ENCODE measurements around the gene DOCK4.

Gene DOCK4

DNA sequence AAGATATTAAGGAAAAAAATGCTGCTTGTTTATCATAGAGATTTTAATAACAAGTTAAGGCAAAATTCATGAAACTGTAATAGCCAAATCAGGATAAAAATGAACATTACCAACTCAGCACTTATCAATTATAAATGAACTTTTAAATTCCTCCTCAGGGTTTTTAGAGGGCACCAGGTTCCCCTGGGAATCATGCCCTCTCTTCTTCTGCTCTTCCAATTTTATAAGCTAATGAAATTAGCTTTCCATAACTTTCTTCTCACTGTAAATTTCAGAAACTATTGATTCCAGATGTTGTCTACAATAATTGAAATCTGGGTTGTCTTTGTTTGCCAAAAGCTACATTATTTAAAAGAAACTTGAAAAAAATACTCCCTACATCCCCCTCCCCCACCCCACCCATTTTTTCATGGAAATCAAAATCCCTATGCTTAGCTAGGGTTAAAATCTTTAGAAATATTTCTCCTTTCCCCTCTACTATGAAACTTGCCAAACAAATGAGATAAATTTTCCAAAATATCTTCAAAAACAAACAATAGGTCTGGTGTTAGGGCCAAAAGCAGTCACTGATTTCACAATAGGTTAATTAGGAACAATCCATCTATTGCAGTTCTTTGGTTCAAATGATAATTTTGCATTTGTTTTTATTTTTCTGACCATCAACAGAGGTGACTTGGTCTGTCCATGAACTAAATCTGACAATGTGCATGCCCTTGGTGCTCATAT is 187.7 kb downstream of the DOCK4 start:
- no peak for DNase-seq (ENCODE audit: low read depth in 1 of 2, low spot score in 1 of 2)
- Histone ChIP-seq H3K27ac (replicated peaks) (no peak overlapping the region), H3K4me3 (replicated peaks; ENCODE audit: insufficient read depth, low read length) (no peak overlapping the region), H3K27me3 (ENCODE audit: insufficient read depth, poor library complexity, severe bottlenecking) (no peaks in the 10 kb centered on the region)
- no peak for TF ChIP-seq POLR2AphosphoS5 (IDR thresholded peaks at IDR 0.05; ENCODE audit: low read depth)
- TF ChIP-seq SPI1 (IDR thresholded peaks at IDR 0.05; ENCODE audit: borderline replicate concordance, low read depth) = no peak
- TF ChIP-seq, protein P1, sequence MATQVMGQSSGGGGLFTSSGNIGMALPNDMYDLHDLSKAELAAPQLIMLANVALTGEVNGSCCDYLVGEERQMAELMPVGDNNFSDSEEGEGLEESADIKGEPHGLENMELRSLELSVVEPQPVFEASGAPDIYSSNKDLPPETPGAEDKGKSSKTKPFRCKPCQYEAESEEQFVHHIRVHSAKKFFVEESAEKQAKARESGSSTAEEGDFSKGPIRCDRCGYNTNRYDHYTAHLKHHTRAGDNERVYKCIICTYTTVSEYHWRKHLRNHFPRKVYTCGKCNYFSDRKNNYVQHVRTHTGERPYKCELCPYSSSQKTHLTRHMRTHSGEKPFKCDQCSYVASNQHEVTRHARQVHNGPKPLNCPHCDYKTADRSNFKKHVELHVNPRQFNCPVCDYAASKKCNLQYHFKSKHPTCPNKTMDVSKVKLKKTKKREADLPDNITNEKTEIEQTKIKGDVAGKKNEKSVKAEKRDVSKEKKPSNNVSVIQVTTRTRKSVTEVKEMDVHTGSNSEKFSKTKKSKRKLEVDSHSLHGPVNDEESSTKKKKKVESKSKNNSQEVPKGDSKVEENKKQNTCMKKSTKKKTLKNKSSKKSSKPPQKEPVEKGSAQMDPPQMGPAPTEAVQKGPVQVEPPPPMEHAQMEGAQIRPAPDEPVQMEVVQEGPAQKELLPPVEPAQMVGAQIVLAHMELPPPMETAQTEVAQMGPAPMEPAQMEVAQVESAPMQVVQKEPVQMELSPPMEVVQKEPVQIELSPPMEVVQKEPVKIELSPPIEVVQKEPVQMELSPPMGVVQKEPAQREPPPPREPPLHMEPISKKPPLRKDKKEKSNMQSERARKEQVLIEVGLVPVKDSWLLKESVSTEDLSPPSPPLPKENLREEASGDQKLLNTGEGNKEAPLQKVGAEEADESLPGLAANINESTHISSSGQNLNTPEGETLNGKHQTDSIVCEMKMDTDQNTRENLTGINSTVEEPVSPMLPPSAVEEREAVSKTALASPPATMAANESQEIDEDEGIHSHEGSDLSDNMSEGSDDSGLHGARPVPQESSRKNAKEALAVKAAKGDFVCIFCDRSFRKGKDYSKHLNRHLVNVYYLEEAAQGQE (IDR thresholded peaks at IDR 0.05; ENCODE audit: insufficient replicate concordance, low read depth) = no peak
- TF ChIP-seq GABPA (IDR thresholded peaks at IDR 0.05; ENCODE audit: low read depth) = no peak
- TF ChIP-seq, protein P2, sequence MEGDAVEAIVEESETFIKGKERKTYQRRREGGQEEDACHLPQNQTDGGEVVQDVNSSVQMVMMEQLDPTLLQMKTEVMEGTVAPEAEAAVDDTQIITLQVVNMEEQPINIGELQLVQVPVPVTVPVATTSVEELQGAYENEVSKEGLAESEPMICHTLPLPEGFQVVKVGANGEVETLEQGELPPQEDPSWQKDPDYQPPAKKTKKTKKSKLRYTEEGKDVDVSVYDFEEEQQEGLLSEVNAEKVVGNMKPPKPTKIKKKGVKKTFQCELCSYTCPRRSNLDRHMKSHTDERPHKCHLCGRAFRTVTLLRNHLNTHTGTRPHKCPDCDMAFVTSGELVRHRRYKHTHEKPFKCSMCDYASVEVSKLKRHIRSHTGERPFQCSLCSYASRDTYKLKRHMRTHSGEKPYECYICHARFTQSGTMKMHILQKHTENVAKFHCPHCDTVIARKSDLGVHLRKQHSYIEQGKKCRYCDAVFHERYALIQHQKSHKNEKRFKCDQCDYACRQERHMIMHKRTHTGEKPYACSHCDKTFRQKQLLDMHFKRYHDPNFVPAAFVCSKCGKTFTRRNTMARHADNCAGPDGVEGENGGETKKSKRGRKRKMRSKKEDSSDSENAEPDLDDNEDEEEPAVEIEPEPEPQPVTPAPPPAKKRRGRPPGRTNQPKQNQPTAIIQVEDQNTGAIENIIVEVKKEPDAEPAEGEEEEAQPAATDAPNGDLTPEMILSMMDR (IDR thresholded peaks at IDR 0.05; ENCODE audit: insufficient read depth, low read length) = no peak

GRCh38 chr7:112015146-112015545 is 191.1 kb downstream of the DOCK4 start:
- TF ChIP-seq, protein P1 (IDR thresholded peaks at IDR 0.05; ENCODE audit: insufficient replicate concordance, low read depth) = no peak
- DNase-seq (ENCODE audit: low read depth in 1 of 2, low spot score in 1 of 2) = no peak
- no peak overlapping the region for H3K27ac ChIP-seq (replicated peaks)
- H3K27me3 ChIP-seq (ENCODE audit: insufficient read depth, poor library complexity, severe bottlenecking) = no peaks in the 10 kb centered on the region
- H3K4me3 ChIP-seq (replicated peaks; ENCODE audit: insufficient read depth, low read length) = no peak overlapping the region

DNA sequence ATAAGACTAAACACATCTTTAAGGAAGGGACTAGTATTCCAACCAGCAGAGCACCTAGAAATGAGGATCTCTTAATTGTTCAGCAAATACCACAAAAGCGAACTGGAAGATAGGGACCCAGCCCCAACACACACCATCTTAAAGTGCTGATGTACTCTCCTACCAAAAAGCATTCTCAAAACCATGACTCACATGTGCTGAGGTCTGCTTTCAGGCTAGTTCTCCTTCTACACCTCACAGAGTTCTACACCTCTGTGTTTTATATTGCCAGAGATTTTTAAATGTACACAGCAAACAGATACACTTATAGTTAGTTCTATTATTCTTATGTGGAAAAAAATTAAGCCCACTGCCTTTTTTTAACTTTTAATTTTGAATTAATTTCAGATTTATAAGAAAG is 191.9 kb downstream of the DOCK4 start:
- DNase-seq (ENCODE audit: low read depth in 1 of 2, low spot score in 1 of 2) = no peak
- TF ChIP-seq GABPA (IDR thresholded peaks at IDR 0.05; ENCODE audit: low read depth) = no peak
- TF ChIP-seq POLR2AphosphoS5 (IDR thresholded peaks at IDR 0.05; ENCODE audit: low read depth) = no peak
- H3K4me3 ChIP-seq (replicated peaks; ENCODE audit: insufficient read depth, low read length) = no peak overlapping the region
- no peaks in the 10 kb centered on the region for H3K27me3 ChIP-seq (ENCODE audit: insufficient read depth, poor library complexity, severe bottlenecking)
- H3K27ac ChIP-seq (replicated peaks) = no peak overlapping the region

GRCh38 chr7:112013274-112013673 is 192.9 kb downstream of the DOCK4 start:
- no peak overlapping the region for H3K27ac ChIP-seq (replicated peaks)
- DNase-seq (ENCODE audit: low read depth in 1 of 2, low spot score in 1 of 2) = no peak
- TF ChIP-seq GABPA (IDR thresholded peaks at IDR 0.05; ENCODE audit: low read depth) (no peak), SPI1 (IDR thresholded peaks at IDR 0.05; ENCODE audit: borderline replicate concordance, low read depth) (no peak), POLR2AphosphoS5 (IDR thresholded peaks at IDR 0.05; ENCODE audit: low read depth) (no peak)
- TF ChIP-seq, protein P2 (IDR thresholded peaks at IDR 0.05; ENCODE audit: insufficient read depth, low read length) = no peak
- TF ChIP-seq, protein P1 (IDR thresholded peaks at IDR 0.05; ENCODE audit: insufficient replicate concordance, low read depth) = no peak

More at GRCh38 chr7:112013274-112013673, 192.9 kb downstream of the DOCK4 start:
- Histone ChIP-seq H3K27me3 (ENCODE audit: insufficient read depth, poor library complexity, severe bottlenecking) (no peaks in the 10 kb centered on the region), H3K4me3 (replicated peaks; ENCODE audit: insufficient read depth, low read length) (no peak overlapping the region)
